GM19240 (cell line): ENCODE results near the gene KRTAP3-2.
"Not testable (repeated sequence)": the region's sequence is repeated elsewhere in the genome, so short reads cannot be mapped to it uniquely, and the experiment has no call there.

Source experiments
- DNase-seq: peaks from one replicate; pipeline ENCODE4 v3.0.0; 2011; ENCODE audit warnings: low spot score; ENCODE audit not compliant: insufficient read length

The KRTAP3-2 gene

DNA sequence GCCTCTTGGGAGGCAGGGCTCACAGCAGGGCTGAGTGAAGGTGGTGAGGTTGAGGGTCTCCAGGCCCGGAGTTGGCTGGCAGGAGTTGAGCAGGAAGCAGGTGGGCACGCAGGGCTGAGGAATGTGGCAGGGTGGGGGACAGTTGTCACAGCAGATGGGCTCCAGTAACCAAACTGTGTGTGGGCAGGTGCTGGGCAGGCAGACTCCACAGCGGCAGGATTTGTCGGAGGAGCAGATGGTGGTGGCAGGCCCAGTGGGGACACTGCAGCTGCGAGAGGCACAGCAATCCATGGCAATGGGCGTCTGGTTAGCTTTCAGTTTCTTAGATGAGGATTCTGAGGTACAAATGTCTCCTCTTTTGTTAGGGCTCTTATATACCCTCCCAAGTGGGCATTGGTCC is at the start of gene KRTAP3-2:
KRTAP3-2 (minus strand) TSS at position 344 of the 400 bp plus-strand sequence; CDS start at position 291, 53 bp downstream.
- DNase-seq = not testable (repeated sequence)

DNA sequence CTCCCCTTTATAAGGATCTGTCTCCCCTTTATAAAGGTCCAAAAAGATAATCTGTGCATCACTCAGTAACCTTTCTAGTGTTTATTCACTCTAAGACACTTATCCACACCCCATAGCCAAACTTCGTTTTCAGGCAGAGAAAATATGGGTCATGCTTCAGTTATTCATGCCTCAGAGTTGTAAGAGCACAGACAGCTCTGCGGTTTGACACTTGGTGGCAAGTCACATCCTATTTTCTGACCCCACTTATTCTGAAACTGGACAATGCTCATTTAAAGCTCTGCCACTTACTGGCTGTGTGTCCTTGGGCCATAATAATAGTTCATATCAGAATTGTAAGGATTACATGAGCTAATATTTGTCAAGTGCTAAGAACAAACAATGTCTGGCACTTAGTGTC is 49.4 kb upstream of the KRTAP3-2 start:
- no peak for DNase-seq

DNA sequence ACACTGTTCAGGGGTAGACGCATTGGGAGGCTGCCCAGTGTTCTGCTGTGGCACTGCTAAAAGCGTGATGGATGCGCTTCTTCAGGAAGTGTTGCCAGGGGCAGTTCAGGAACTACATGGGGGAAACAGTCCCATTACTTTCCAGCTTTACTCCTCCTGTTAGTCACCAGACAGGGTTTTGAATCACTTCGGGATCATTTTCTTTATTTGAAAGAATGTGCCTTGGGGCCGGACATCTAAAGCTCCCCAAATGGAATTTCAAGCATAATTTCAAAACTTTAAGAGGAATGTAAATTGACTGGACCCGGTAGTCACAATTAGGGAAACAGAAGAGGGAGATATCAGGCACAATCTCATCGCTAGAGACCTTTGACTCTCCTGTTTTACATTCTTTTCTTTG is 48.7 kb upstream of the KRTAP3-2 start:
- no peak for DNase-seq

GRCh38 chr17:41046735-41047465 is 47.2 kb upstream of the KRTAP3-2 start, which contains the start of gene KRTAP2-1:
Gene KRTAP2-1 (minus strand): TSS chr17:41047316. CDS start chr17:41047267, 49 bp downstream.
- DNase-seq = not testable (repeated sequence)

- no peak for DNase-seq
Measured at GRCh38 chr17:41042953-41043352, 43.2 kb upstream of the KRTAP3-2 start.

- DNase-seq = not testable (repeated sequence)
Measured at GRCh38 chr17:41040783-41041571, 41.3 kb upstream of the KRTAP3-2 start, which contains the start of gene KRTAP1-1. Gene KRTAP1-1 (minus strand): TSS chr17:41041450. CDS start chr17:41041397, 53 bp downstream.

- DNase-seq = no peak
Measured at GRCh38 chr17:41037853-41038350, 38.2 kb upstream of the KRTAP3-2 start.

GRCh38 chr17:41034346-41034935 is 34.7 kb upstream of the KRTAP3-2 start, which contains the start of gene KRTAP1-3:
Gene KRTAP1-3 (minus strand): TSS chr17:41034874. CDS start chr17:41034821, 53 bp downstream.
- DNase-seq = not testable (repeated sequence)

DNA sequence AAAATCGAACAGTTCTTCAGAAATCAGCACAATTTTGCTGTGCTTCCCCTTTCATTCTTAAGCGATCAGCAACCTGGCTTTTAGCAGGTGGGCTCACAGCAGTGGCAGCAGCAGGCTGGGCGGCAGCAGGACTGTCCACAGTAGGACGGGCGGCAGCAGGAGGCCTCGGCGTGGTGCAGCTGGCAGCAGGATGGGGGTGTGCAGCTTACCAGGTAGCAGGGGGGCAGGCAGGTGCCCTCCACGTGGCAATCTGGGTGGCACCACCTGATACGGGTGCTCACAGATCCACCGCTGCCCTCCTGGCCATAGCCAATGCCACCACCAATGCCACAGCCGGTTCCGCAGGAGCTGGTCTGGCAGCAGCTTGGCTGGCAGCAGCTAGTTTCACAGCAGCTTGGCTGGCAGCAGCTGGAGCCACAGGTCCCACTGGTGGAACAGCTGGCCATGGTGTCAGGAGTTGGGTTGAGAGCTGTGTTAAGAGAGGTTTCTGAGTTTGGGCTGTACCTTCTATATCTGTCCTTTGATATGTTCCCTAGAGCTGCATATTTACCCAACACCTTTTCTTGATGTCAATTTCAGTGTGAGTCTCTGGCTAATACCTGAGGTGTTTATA is 30.0 kb upstream of the KRTAP3-2 start, which contains the start of gene KRTAP1-4:
KRTAP1-4 (minus strand) TSS at position 563 of the 613 bp plus-strand sequence; CDS start at position 446, 117 bp downstream.
- no peak for DNase-seq

GRCh38 chr17:41026715-41027471 is 27.2 kb upstream of the KRTAP3-2 start, which contains the start of gene KRTAP1-5:
Gene KRTAP1-5 (minus strand): TSS chr17:41027208. CDS start chr17:41027155, 53 bp downstream.
- DNase-seq = no peak

- no peak for DNase-seq
Measured at GRCh38 chr17:41024697-41025096, 25.0 kb upstream of the KRTAP3-2 start.

GRCh38 chr17:41020336-41020735 is 20.6 kb upstream of the KRTAP3-2 start:
- DNase-seq = no peak

DNA sequence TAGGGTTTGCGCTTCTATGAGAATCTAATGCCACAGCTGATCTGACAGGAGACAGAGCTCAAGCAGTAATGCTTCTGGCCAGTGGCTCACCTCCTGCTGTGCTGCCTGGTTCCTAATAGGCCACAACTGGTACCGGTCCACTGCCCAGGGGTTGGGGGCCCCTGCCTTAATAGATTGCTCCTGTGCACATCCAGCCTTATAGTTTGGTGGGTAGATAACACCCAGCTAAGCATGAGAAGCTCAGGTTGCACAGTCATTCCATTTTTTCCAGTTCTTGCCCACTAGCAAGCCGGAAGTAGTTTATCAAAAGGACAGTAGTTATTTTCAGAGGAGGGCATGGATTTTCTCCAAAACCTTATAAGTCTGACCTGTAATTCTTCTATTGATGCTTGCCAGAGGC is 19.7 kb upstream of the KRTAP3-2 start:
- DNase-seq = no peak

DNA sequence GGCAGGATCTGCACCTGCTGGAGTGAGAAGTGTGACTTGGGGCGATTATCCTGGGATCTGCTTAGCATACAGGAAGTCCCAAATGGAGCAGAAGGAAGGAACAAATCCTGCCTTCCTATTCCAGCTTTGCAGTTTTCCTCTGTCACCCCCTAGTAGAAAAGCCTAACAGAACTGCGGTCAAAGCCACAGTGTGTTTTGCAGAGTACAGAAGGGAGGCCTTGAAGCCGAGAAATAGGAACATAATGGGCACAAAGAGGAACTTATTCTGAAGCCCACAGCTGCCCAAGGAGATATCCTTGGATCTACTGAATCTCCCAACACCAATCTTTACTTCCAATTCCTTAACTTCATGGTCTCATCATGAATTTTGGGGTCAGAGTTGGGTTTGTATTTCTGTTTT is 18.8 kb upstream of the KRTAP3-2 start:
- no peak for DNase-seq

DNA sequence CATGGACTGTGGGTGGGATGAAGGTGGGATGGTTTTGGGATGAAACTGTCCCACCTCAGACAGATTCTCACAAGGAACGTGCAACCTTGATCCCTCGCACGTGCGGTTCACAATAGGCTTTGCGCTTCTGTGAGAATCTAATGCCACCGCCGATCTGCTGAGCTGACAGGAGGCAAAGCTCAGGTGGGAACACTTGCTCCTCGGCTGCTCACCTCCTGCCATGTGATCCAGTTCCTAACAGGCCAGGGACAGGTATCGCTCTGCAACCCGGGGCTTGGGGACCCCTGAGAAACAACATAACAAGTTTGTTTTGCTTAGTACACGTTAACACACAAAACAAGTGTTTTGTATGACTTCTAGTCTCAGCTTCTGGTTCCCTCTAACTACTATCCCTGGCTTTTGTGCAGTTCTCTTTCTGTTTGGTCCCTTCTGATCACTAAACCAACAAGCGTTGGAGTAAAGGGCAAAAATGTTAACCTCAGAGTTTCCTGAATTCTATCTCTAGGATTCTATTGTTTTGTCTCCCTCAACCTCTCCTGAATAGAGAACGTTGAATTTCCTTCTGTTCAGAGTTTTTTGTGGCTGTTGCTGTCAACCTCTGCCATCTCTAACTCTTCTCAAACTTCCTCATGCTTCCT is 17.0 kb upstream of the KRTAP3-2 start:
- no peak for DNase-seq

- DNase-seq = no peak
Measured at GRCh38 chr17:41015454-41015853, 15.7 kb upstream of the KRTAP3-2 start.

DNA sequence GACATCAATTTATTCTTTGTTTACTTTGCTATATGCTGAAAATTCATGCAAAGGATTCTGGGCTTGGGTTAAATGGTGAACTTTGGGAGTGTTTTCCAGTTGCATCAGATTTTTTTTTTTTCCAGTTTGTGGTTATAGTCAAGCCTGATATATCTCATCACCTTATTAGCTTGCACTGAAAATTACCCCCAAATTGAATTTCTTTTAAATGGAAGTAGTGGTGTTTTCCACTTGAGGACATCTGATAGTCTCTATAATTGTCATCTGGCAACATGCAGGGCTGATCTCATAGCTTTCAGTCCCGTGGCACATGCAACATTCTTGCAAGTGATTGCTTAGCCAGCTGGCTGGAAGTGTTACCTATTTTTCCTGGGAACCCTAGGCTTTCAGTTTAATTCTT is 13.9 kb upstream of the KRTAP3-2 start:
- no peak for DNase-seq

DNA sequence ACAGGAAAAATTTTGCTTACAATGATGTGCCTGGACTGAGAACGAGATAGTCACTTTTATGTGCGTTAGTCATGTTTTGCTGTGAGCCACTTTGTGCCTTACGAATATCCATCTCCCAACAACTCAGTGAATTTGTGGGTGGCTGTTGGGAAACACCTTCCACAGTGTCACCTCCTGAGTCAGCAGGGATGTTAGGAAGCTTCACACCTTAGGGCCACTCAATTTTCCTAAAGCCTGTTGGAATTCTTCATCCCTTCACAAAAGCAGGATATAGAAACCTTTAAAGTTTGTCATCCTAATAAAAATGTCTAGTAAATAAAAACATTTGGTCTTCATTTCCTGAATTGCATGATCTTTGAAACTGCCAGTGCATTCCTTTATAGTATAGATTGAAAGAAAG is 13.5 kb upstream of the KRTAP3-2 start:
- DNase-seq = no peak

DNA sequence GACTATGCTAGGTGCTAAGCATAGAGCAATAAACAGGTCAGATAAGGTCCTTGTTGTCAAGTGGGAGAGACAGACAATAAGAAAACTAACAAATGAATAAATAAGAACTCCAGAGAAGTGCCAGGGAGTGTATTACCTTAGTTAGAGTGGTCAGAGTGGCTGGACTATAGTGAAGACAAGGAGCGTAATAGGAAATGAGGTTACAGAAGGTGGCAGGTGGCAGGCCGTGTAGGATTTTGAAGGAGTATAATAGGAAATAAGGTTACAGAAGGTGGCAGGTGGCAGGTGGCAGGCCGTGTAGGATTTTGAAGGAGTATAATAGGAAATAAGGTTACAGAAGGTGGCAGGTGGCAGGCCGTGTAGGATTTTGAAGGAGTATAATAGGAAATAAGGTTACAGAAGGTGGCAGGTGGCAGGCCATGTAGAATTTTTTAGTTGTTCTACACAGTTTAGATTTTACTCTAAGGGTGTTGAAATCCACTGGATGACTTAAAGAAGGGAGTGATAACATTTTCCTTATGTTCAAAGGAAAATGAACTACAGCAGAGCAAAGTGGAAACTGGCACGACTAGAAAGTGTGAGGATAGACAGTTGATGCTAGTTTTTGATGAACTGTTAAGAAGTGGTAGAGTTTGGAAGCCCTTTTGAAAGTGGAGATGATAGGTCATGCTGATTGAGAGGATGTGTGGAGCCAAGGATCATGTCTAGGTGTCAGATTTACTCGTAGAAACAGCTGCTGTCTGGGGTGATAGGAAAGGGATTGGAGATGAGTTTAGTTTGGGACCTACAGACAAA is 12.8 kb upstream of the KRTAP3-2 start:
- DNase-seq = no peak
